ENCODE data around the gene UBC.
"Not testable (repeated sequence)": the region's sequence is repeated elsewhere in the genome, so short reads cannot be mapped to it uniquely, and the experiment has no call there.

UBC gene

GRCh38 chr12:124913474-124914391 is 717 bp downstream of the UBC start:
- DNase-seq (ENCODE audit: low read depth), result peak; percentile 70
- peak overlapping the region; percentile 99 for H3K4me3 ChIP-seq (ENCODE audit: low read depth, low read length)
- TF ChIP-seq CTCF (IDR thresholded peaks at IDR 0.05; ENCODE audit: low read depth, low read length, missing control alignments), result peak; percentile 66

- DNase-seq (ENCODE audit: low read depth), result not testable (repeated sequence)
- peak overlapping the region; percentile 99 for H3K4me3 ChIP-seq (ENCODE audit: low read depth, low read length)
These were observed 1.7 kb downstream of the UBC start for GRCh38 chr12:124912529-124913287.

- peak overlapping the region; percentile 25; the same call in 1 of the 2 replicates for H3K4me3 ChIP-seq (ENCODE audit: low read depth, low read length)
- DNase-seq (ENCODE audit: low read depth), result not testable (repeated sequence)
These were observed 2.9 kb downstream of the UBC start for GRCh38 chr12:124911521-124911920.

GRCh38 chr12:124910561-124911478 is 3.6 kb downstream of the UBC start:
- DNase-seq (ENCODE audit: low read depth), result no peak
- H3K4me3 ChIP-seq (ENCODE audit: low read depth, low read length), result no peak overlapping the region; the same call in 1 of the 2 replicates
- no peak for TF ChIP-seq CTCF (IDR thresholded peaks at IDR 0.05; ENCODE audit: low read depth, low read length, missing control alignments)

- DNase-seq (ENCODE audit: low read depth), result no peak
- H3K4me3 ChIP-seq (ENCODE audit: low read depth, low read length), result no peak overlapping the region
- TF ChIP-seq CTCF (IDR thresholded peaks at IDR 0.05; ENCODE audit: low read depth, low read length, missing control alignments), result no peak
These were observed 4.5 kb downstream of the UBC start for GRCh38 chr12:124909831-124910560.

GRCh38 chr12:124906606-124907261 is 7.7 kb downstream of the UBC start:
- H3K4me3 ChIP-seq (ENCODE audit: low read depth, low read length), result no peak overlapping the region
- peak; percentile 96 for TF ChIP-seq CTCF (IDR thresholded peaks at IDR 0.05; ENCODE audit: low read depth, low read length, missing control alignments)
- DNase-seq (ENCODE audit: low read depth), result peak; percentile 92
